Fibroblast of skin of scalp (primary cell): ENCODE data around the gene FSCN2.
"Not testable (repeated sequence)": the region's sequence is repeated elsewhere in the genome, so short reads cannot be mapped to it uniquely, and the experiment has no call there.

Experiments
- DNase-seq: peaks from one replicate; pipeline ENCODE4 v3.0.0-alpha.2; 2013

The FSCN2 gene

DNA sequence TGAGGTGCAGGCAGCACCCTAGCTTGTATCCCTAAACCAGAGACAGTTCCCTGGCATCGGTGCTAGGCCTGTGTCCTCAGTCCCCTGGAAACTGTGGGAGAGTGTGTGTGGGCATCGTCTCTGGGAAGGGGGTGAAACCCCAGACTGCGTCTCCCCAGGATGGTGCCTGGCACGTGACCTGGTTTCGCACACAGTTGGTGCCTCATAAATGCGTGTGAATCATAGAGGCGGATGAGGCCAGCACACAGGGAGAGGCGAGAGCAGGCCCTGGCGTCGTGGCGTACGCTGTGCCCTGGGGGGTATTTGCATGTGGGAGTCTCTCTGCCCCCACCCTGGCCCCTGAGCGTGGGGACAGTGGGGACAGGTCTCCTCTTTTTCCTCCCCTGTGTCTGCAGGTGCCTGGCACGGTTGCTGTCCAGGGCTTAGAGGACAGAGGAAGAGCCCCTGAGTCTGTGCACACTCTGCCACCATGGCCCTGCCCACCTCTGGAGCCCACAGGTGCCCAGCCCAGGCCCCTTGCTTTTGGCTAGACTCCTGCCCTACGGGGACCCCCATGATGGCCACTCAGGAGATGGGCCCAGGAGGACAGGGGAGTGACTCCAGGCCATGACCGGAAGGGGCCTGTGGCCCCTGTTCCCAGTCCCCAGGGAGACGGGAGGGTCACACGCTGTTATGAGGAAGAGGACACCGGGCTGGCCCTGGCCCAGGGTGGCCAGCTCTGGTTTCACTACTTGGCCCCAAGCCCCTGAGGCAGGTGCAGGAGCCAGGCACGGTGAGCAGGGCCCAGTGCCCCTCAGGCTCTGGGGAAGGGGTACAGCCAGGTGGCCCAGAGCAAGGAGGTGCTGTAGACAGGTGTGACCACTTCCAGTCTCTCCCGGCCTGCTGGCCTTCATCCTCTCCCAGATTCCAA, 1.3 kb upstream of the FSCN2 start:
- no peak for DNase-seq

GRCh38 chr17:81528384-81528650, 140 bp downstream of the FSCN2 start:
- DNase-seq, result no peak

DNA sequence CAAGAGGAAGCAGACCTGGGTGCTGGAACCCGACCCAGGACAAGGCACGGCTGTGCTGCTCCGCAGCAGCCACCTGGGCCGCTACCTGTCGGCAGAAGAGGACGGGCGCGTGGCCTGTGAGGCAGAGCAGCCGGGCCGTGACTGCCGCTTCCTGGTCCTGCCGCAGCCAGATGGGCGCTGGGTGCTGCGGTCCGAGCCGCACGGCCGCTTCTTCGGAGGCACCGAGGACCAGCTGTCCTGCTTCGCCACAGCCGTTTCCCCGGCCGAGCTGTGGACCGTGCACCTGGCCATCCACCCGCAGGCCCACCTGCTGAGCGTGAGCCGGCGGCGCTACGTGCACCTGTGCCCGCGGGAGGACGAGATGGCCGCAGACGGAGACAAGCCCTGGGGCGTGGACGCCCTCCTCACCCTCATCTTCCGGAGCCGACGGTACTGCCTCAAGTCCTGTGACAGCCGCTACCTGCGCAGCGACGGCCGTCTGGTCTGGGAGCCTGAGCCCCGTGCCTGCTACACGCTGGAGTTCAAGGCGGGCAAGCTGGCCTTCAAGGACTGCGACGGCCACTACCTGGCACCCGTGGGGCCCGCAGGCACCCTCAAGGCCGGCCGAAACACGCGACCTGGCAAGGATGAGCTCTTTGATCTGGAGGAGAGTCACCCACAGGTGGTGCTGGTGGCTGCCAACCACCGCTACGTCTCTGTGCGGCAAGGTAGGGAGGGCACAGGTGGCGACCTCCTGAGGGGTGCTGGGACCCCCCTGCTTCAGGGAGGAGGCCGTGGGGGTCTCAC, 667 bp downstream of the FSCN2 start:
- no peak for DNase-seq

GRCh38 chr17:81529437-81529803, 1.2 kb downstream of the FSCN2 start:
- no peak for DNase-seq

GRCh38 chr17:81531013-81531412, 2.8 kb downstream of the FSCN2 start:
- not testable (repeated sequence) for DNase-seq

DNA sequence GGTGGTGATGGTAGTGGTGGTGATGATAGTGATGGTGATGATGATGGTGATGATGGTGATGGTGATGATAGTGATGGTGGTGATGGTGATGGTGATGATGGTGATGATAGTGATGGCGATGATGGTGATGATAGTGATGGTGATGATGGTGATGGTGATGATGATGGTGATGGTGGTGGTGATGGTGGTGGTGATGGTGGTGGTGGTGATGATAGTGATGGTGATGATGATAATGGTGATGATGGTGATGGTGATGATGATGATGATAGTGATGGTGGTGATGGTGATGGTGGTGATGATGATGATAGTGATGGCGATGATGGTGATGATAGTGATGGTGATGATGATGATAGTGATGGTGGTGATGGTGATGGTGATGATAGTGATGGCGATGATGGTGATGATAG, 3.8 kb downstream of the FSCN2 start:
- not testable (repeated sequence) for DNase-seq

DNA sequence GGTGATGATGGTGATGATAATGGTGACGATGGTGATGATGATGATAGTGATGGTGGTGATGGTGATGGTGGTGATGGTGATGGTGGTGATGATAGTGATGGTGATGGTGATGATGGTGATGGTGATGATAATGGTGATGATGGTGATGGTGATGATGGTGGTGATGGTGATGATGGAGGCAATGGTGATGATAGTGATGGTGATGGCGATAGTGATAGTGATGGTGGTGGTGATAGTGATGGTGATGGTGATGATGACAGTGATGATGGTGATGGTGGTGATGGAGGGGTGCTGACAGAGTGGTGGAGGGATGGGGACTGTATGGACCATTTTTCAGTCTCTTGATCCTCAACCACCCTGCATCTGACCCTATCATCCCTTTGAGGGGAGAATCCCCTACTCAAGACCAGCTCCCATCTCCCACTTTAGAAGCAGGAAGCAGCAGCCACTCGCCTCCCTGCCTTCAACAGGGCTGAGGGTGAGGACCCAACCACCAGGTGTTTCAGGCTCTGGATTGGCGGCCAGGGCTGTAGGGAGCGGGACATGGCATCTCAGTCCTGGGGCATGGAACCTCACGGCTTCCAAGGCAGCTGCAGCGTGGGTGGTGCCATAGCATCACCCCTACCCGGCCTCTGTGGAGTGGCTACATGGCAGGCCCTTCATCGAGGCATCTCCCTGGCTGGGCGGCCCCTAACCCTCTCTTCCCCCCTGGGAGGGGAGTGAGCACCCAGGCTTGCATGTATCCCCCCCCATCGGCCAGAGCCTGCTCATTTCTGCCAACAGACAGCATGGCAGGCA, 4.5 kb downstream of the FSCN2 start:
- DNase-seq, result no peak

DNA sequence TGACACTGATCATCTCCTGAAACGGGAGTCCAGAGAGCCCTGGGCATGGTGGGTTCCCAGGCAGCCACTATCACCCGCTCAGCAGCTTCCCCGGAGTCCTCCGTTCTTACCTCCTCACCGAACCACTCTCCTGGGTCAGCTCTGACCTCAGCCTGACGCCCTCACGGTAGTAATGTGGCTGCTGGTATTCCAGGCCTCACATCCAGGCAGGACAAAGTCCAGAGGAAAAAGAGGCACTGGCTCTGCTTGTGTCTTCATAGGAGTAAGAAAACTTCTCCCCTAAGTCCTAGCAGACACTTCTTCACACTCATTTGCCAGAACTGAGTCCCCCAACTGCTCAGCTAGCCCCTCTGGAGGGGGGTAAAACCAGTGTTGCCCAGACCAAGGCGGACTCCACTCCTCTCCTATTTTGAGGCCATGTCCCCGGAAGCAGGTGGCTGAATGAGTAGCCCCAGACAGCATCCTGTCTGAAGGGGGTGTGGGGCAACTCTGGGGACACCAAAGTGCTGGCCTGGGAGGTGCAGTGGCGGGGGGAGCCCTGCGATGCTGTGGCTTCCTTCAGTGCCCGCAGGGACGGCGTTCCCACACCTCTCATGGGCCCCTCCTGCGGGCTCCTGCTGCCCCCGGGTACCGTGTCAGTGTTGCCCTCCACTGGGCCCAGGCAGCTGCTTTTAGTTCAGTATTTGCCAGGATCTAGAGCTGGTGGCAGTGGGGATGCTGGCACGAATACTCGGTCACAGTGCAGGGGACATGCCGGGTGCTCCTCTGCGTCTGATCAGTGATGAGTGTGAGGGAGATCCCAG, 5.4 kb downstream of the FSCN2 start:
- DNase-seq, result no peak

GRCh38 chr17:81534157-81535006, 6.2 kb downstream of the FSCN2 start:
- no peak for DNase-seq

GRCh38 chr17:81535007-81535328, 6.8 kb downstream of the FSCN2 start:
- DNase-seq, result no peak

- no peak for DNase-seq
Measured at GRCh38 chr17:81535480-81536298, 7.5 kb downstream of the FSCN2 start.

DNA sequence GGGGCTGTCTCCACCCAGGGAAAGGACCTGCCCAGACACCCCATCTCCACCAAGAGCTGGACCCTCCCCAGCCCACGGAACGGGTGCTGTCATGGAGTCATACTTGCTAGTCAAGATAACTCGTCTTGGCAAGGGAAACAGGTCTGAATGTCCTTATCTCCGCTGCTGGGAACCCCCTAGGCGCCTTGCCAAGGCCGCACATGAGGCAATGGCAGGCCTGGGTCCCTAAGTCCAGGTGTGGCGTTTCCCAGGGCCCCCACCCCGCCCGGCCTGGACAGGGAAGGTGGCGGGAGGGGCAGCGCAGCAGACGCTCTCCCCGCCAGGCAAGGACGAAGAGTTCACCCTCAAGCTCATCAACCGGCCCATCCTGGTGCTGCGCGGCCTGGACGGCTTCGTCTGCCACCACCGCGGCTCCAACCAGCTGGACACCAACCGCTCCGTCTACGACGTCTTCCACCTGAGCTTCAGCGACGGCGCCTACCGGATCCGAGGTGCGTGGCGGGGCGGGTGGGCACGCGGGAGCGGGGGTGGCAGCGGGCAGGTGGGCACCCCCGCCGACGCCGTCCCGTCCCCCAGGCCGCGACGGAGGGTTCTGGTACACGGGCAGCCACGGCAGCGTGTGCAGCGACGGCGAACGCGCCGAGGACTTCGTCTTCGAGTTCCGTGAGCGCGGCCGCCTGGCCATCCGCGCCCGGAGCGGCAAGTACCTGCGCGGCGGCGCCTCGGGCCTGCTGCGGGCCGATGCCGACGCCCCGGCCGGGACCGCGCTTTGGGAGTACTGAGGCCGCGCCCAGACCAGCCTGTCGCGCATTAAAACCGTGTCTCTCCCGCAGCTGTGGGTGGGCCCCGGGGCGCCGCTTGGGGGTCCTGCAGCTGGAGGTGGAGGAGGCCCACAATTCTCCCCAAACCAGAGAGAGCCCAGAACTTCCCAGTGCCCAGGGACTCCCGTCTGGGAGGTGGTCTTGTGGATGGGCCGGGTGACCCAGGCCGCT, 8.4 kb downstream of the FSCN2 start:
- no peak for DNase-seq

DNA sequence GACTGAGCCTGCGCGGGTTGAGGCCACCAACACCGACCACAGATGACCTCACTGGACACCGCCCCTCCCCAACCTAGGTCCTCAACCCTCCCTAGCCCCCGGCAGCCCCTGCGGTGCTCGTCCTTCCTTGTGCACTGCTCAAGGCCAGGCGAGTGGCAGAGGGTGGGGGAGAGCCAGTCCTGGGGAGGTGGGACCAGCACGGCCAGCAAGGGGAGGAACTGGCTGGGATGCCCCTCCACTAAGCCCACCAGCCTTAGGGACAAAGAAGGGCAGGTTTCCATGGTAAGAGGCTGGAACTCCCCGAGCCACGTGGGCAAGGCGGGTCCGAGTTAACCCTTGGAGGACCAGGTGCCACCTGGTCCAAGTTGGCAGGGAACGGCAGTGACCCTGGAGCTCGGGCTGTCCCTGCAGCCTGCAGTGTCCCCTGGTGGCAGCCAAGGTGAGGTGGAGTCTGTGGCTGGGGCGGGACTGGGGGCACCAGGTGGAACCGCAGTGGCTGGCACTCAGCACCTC, 9.2 kb downstream of the FSCN2 start:
- no peak for DNase-seq

GRCh38 chr17:81537856-81538555, 9.8 kb downstream of the FSCN2 start:
- DNase-seq, result no peak

- DNase-seq, result no peak
Measured at GRCh38 chr17:81538651-81539570, 10.7 kb downstream of the FSCN2 start.

- no peak for DNase-seq
Measured at GRCh38 chr17:81539571-81539900, 11.4 kb downstream of the FSCN2 start.

- no peak for DNase-seq
Measured at GRCh38 chr17:81539961-81540675, 11.9 kb downstream of the FSCN2 start.
